NCI-H146 treated with DMSO at 0.1 percent for 48 hours (cell line): ENCODE measurements around the gene LHX3.
"Not testable (repeated sequence)": the region's sequence is repeated elsewhere in the genome, so short reads cannot be mapped to it uniquely, and the experiment has no call there.

Source experiments
- DNase-seq: peaks from one replicate; lab custom pipeline; 2025; ENCODE audit not compliant: unreplicated experiment; lab: John Stamatoyannopoulos, UW

The LHX3 gene

GRCh38 chr9:136157477-136158265, 47.3 kb downstream of the LHX3 start:
- no peak for DNase-seq

- no peak for DNase-seq
Observed at GRCh38 chr9:136156209-136157120, 48.5 kb downstream of the LHX3 start.

- no peak for DNase-seq
Observed at GRCh38 chr9:136155576-136155975, 49.4 kb downstream of the LHX3 start.

GRCh38 chr9:136154943-136155342, 50.0 kb downstream of the LHX3 start:
- DNase-seq: no peak

GRCh38 chr9:136153381-136154065, 51.4 kb downstream of the LHX3 start:
- no peak for DNase-seq

- no peak for DNase-seq
Observed at GRCh38 chr9:136152931-136153330, 52.0 kb downstream of the LHX3 start.

GRCh38 chr9:136152543-136152866, 52.4 kb downstream of the LHX3 start:
- no peak for DNase-seq

- no peak for DNase-seq
Observed at GRCh38 chr9:136151848-136152542, 52.9 kb downstream of the LHX3 start.

- no peak for DNase-seq
Observed at GRCh38 chr9:136151214-136151804, 53.6 kb downstream of the LHX3 start.

- DNase-seq: not testable (repeated sequence)
Observed at GRCh38 chr9:136150664-136151213, 54.2 kb downstream of the LHX3 start.

- DNase-seq: no peak
Observed at GRCh38 chr9:136149853-136150252, 55.1 kb downstream of the LHX3 start.

GRCh38 chr9:136149337-136149736, 55.6 kb downstream of the LHX3 start:
- DNase-seq: no peak

- DNase-seq: no peak
Observed at GRCh38 chr9:136148766-136149165, 56.2 kb downstream of the LHX3 start.

GRCh38 chr9:136147890-136148714, 56.8 kb downstream of the LHX3 start:
- no peak for DNase-seq

GRCh38 chr9:136147038-136147889, 57.7 kb downstream of the LHX3 start:
- DNase-seq: no peak
